Esophagus squamous epithelium (tissue), 5 donors: ENCODE results near the gene USP19. TPM values are rescaled to one million over a fixed set of nuclear protein-coding genes. Genes with fewer than 3 reads are reported as not detected.

ENCODE experiments used
- DNase-seq: peaks from one replicate; lab custom pipeline; 2025; lab: John Stamatoyannopoulos, UW
- H3K27ac ChIP-seq, 4 donors: fragments of 200-600 bp; sonication (generic); one replicate each; pipeline ENCODE4 v1.5.1; 2016 to 2019; ENCODE audit warnings: mild to moderate bottlenecking in 1 of 4
- H3K27me3 ChIP-seq, 4 donors: fragments of 200-600 bp; sonication (generic); 1 replicate in 3 of 4; 2 replicates in 1 of 4; pipeline versions ENCODE4 v1.5.1 to v1.6.0; 2017 to 2021; ENCODE audit warnings: antibody characterized with exemption in 1 of 4
- H3K36me3 ChIP-seq, 3 donors: fragments of 200-600 bp; sonication (generic); one replicate each; pipeline ENCODE4 v1.5.1; 2016 to 2019
- H3K4me1 ChIP-seq, 3 donors: fragments of 200-600 bp; sonication (generic); one replicate each; pipeline ENCODE4 v1.5.1; 2017 to 2019
- H3K4me3 ChIP-seq, 4 donors: fragments of 200-600 bp; sonication (generic); 1 replicate in 3 of 4; 2 replicates in 1 of 4; pipeline ENCODE4 v1.5.1; 2016 to 2019; ENCODE audit warnings: mild to moderate bottlenecking in 2 of 4, moderate library complexity in 1 of 4
- H3K9me3 ChIP-seq, 3 donors: fragments of 200-600 bp; sonication (generic); one replicate each; pipeline ENCODE4 v1.5.1; 2016 to 2019
- CTCF ChIP-seq, 6 experiments: fragments of 450-650 bp in 4 of 6; fragments of 200-600 bp in 2 of 6; sonication (generic) in 2 of 6; IDR thresholded peaks; one replicate each; pipeline ENCODE4 v1.5.1; 2016 to 2019; ENCODE audit warnings: antibody characterized with exemption in 6 of 6, mild to moderate bottlenecking in 4 of 6, moderate library complexity in 4 of 6
- POLR2A ChIP-seq, 4 donors: fragments of 450-650 bp; IDR thresholded peaks; one replicate each; pipeline ENCODE4 v1.6.1; 2017; ENCODE audit warnings: antibody characterized with exemption in 4 of 4, mild to moderate bottlenecking in 4 of 4, moderate library complexity in 3 of 4
- WGBS, 2 donors: methylation state at CpG; one replicate each; pipeline ENCODE4 v1.1.5; 2018; 5-methylcytosine and 5-hydroxymethylcytosine counted together
- intact Hi-C: fragments of 100-400 bp; cut with DNase I; formaldehyde crosslinking; loops from one replicate; pipeline ENCODE4 v1.15.0; 2022
- total RNA-seq, 4 donors: library from RNA; depleted of rRNA; stranded (reverse); fragments of >200 nt; gene quantifications; one replicate each; pipeline ENCODE4 v1.1.0, GENCODE V29; 2016
- donor health status: DM: yes; HTN: yes; CAD: no.

USP19 gene
- total RNA-seq, 4 donors from 2014 or later = 37.8 to 52.3 (median 40.7) TPM

- peaks cover 24 to 52% (median 24%) of the 10 kb centered on the region in 3 donors for H3K4me1 ChIP-seq
- H3K27ac ChIP-seq = peak within 1 kb of the TSS; percentile 85 to 92 (median 88)
- TF ChIP-seq CTCF (IDR thresholded peaks at IDR 0.05) (peak in 1 of 6 experiments; percentile 22), POLR2A (IDR thresholded peaks at IDR 0.05) (peak in 2 of 4 donors; percentile 27 to 46)
- 2 to 33% methylated on average over 2 to 7 of the region's 28 CpGs for WGBS, 2 donors
- intact Hi-C loops = no loop called here
- peak within 1 kb of the TSS; percentile 47 to 79 (median 66) for H3K4me3 ChIP-seq
- H3K27me3 ChIP-seq = no peaks in the 10 kb centered on the region
- H3K36me3 ChIP-seq = peaks cover 5 to 37% (median 14%) of the 10 kb centered on the region in 3 donors
- no peaks in the 10 kb centered on the region for H3K9me3 ChIP-seq
- DNase-seq = no peak
Observed at GRCh38 chr3:49132437-49133225, 12.0 kb upstream of the USP19 start, which contains the start of gene LAMB2. LAMB2 (minus strand) TSS chr3:49133050; CDS start chr3:49132867, 183 bp downstream.

DNA sequence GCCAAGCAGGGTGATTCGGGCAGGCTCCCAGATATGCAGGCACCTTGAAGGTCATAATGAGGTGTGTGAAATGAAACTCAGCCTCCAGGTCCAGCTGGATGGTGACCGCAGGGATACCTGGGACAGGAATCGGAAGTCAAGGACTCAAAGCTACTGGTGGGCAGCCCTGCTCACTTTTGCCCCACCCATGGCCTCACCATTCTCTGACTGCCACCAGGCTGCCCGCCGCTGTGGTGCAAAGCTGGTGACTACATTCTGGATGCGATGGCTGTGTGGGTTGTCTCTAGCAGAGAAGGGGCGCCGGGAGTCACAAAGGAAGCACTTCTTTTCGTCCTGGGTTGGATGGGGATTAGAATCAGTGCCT, 11.4 kb upstream of the USP19 start:
- Histone ChIP-seq H3K9me3 (no peaks in the 10 kb centered on the region), H3K27me3 (no peaks in the 10 kb centered on the region), H3K27ac (peak overlapping the region; percentile 85 to 92 (median 88)), H3K4me3 (peak overlapping the region; percentile 47 to 79 (median 66)), H3K4me1 (peaks cover 24 to 52% (median 24%) of the 10 kb centered on the region in 3 donors), H3K36me3 (peaks cover 5 to 42% (median 14%) of the 10 kb centered on the region in 3 donors)
- DNase-seq = no peak
- no peak for TF ChIP-seq POLR2A (IDR thresholded peaks at IDR 0.05)
- TF ChIP-seq CTCF (IDR thresholded peaks at IDR 0.05) = no peak
- 60 to 68% methylated on average over 3 to 6 of the region's 9 CpGs for WGBS, 2 donors
- intact Hi-C loops = no loop called here

DNA sequence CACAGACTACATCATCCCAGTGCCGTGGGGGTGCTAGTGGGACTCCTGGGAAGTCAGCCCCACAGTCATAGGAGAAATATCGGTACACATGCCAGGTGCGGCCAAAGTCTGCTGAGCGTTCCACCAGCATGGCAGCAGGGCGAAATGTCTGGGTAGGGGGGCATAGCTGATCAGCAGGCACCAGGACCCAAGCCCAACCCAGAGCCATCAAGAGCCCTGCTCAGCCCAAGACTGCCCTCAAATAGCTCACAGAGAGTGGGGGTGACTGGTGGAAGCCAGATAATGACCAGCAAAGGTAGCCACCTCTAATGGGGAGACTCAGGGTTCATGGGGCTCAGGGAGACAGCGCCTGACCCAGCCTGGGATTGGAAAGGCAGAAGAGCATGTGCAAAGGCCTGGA, 11.0 kb upstream of the USP19 start:
- peak overlapping the region in 3 of 4 donors; percentile 65 to 79 (median 67) for H3K4me3 ChIP-seq
- H3K36me3 ChIP-seq = peaks cover 5 to 47% (median 14%) of the 10 kb centered on the region in 3 donors
- intact Hi-C loops = no loop called here
- no peaks in the 10 kb centered on the region for H3K9me3 ChIP-seq
- TF ChIP-seq POLR2A (IDR thresholded peaks at IDR 0.05) = no peak
- TF ChIP-seq CTCF (IDR thresholded peaks at IDR 0.05) = no peak
- peaks cover 24 to 52% (median 24%) of the 10 kb centered on the region in 3 donors for H3K4me1 ChIP-seq
- peak overlapping the region; percentile 85 to 92 (median 88) for H3K27ac ChIP-seq
- no peak for DNase-seq
- no peaks in the 10 kb centered on the region for H3K27me3 ChIP-seq
- WGBS, 2 donors = 80 to 92% methylated on average over 1 to 2 of the region's 6 CpGs

DNA sequence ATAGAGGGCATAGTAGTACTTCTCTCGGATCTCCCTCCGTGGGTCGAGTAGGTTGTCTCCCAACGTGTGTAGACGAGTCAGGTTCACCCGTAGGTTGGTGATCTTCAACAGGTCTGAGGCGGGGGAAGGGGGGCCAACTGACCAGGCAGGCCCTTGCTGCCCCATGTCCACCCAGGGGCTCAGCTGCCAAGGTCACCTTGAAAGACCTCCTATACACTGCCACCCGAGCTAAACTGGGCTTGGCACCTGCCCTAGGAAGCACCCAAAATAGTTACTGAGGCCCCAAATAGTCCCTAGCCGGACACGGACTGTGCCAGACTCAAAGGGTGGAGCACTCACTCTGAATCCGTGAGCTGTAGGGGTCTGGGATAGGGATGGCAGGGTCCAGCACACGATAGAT, 10.4 kb upstream of the USP19 start:
- H3K27ac ChIP-seq = peak overlapping the region in 3 of 4 donors; percentile 87 to 92 (median 88)
- no peaks in the 10 kb centered on the region for H3K9me3 ChIP-seq
- H3K27me3 ChIP-seq = no peaks in the 10 kb centered on the region
- H3K4me3 ChIP-seq = peak overlapping the region in 1 of 4 donors; percentile 79
- H3K36me3 ChIP-seq = peaks cover 6 to 52% (median 20%) of the 10 kb centered on the region in 3 donors
- TF ChIP-seq CTCF (IDR thresholded peaks at IDR 0.05) = no peak
- no peak for TF ChIP-seq POLR2A (IDR thresholded peaks at IDR 0.05)
- intact Hi-C loops = no loop called here
- WGBS, 2 donors = 57 to 66% methylated on average over 3 to 4 of the region's 12 CpGs
- DNase-seq = no peak
- H3K4me1 ChIP-seq = peaks cover 24 to 52% (median 24%) of the 10 kb centered on the region in 3 donors
